Sigmoid colon (tissue), 7 donors: ENCODE measurements around the gene RPN2. TPM values are rescaled to one million over a fixed set of nuclear protein-coding genes. Genes with fewer than 3 reads are reported as not detected.

Experiments used
- DNase-seq: peaks from one replicate; pipeline ENCODE4 v3.0.0-alpha.2; 2019
- H3K27ac ChIP-seq, 4 donors: fragments of 200-600 bp; sonication (generic); one replicate each; pipeline ENCODE4 v1.5.1; 2016 to 2019; ENCODE audit warnings: mild to moderate bottlenecking in 1 of 4
- H3K27me3 ChIP-seq, 3 donors: fragments of 200-600 bp; sonication (generic); one replicate each; pipeline ENCODE4 v1.5.1; 2019; ENCODE audit warnings: mild to moderate bottlenecking in 1 of 3
- H3K36me3 ChIP-seq, 4 donors: fragments of 200-600 bp; sonication (generic); one replicate each; pipeline ENCODE4 v1.5.1; 2016 to 2019
- H3K4me1 ChIP-seq, 4 donors: fragments of 200-600 bp; sonication (generic); one replicate each; pipeline ENCODE4 v1.5.1; 2017 to 2019
- H3K4me3 ChIP-seq, 4 donors: fragments of 200-600 bp; sonication (generic); one replicate each; pipeline ENCODE4 v1.5.1; 2017 to 2019; ENCODE audit warnings: mild to moderate bottlenecking in 2 of 4, moderate library complexity in 1 of 4
- H3K9me3 ChIP-seq, 4 donors: fragments of 200-600 bp in 3 of 4; sonication (generic) in 3 of 4; one replicate each; pipeline versions ENCODE4 v1.5.1 to v1.6.1; 2013 to 2019
- EP300 ChIP-seq, 4 donors: sonication (generic); formaldehyde crosslinking; IDR thresholded peaks; one replicate each; pipeline ENCODE4 v1.6.1; 2017; ENCODE audit warnings: antibody characterized with exemption in 4 of 4
- POLR2A ChIP-seq, 2 donors: fragments of 450-650 bp; IDR thresholded peaks; one replicate each; pipeline ENCODE4 v1.6.1; 2016; ENCODE audit warnings: antibody characterized with exemption in 2 of 2, mild to moderate bottlenecking in 2 of 2, moderate library complexity in 2 of 2
- POLR2AphosphoS5 ChIP-seq, 4 donors: sonication (generic); formaldehyde crosslinking; IDR thresholded peaks; one replicate each; pipeline ENCODE4 v1.6.1; 2017; ENCODE audit warnings: antibody characterized with exemption in 4 of 4
- WGBS, 2 donors: extraction: QIAGEN DNeasy Blood & Tissue Kit; methylation state at CpG; one replicate each; pipeline ENCODE4 v1.1.7; 2013; 5-methylcytosine and 5-hydroxymethylcytosine counted together
- intact Hi-C: fragments of 100-400 bp; cut with DNase I; formaldehyde crosslinking; loops from one replicate; pipeline ENCODE4 v1.15.1; 2023
- polyA plus RNA-seq, 3 donors: library from polyadenylated mRNA; stranded (reverse); fragments of 200-250 nt; gene quantifications; one replicate each; pipeline ENCODE4 v1.2.3, GENCODE V29; 2013
- total RNA-seq, 4 donors: library from RNA; depleted of rRNA; stranded (reverse); fragments of >200 nt; gene quantifications; one replicate each; pipeline ENCODE4 v1.1.0, GENCODE V29; 2016
- TF ChIP-seq, protein P1 (sequence below), 4 experiments: fragments of 450-650 bp in 3 of 4; fragments of 200-600 bp in 1 of 4; IDR thresholded peaks; one replicate each; pipeline ENCODE4 v1.5.1; 2016 to 2019; ENCODE audit warnings: antibody characterized with exemption in 4 of 4, mild to moderate bottlenecking in 3 of 4, moderate library complexity in 2 of 4
- donor health status: healthy with polysubstance abuse.
- donor health status: Bipolar disorder and iron deficiency.
- donor health status: healthy.

RPN2 gene
- total and polyA plus RNA-seq, 7 donors, result 21.6 to 142 (median 72.8) TPM

DNA sequence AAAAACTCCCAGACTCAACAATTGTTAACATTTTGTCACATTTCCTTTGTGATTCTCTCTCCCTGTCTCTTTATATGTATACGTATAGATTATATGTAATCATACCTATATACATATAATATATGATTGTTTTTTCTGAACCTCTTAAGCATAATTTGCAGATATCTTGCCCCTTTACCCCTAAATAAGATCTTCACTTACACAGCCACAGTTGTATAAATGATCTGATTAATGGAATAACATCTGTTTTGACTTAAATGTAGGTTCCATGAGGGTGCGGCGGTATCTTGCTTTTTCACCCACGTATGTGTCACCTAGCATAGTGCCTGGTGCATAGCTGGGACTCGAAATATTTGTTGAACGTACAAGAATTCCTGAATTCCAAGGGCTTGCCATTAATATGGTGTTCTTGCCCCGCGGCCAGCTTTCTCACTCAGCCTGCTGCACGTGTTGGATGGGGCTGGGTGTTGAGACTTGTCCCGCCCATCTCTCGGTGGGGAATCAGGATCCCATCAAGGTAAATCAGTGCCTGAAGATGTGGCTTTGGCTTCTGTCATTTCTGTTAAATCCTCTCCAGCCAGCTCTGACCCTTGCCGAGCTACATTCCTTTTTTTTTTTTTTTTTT lies 99.9 kb downstream of the RPN2 start:
- Histone ChIP-seq H3K9me3 (no peaks in the 10 kb centered on the region), H3K27me3 (no peaks in the 10 kb centered on the region), H3K36me3 (no peaks in the 10 kb centered on the region), H3K27ac (no peak overlapping the region), H3K4me3 (no peak overlapping the region), H3K4me1 (peaks cover 5 to 21% (median 16%) of the 10 kb centered on the region in 4 donors)
- intact Hi-C loops, result no loop called here
- no peak for DNase-seq
- TF ChIP-seq POLR2A (IDR thresholded peaks at IDR 0.05) (no peak), POLR2AphosphoS5 (IDR thresholded peaks at IDR 0.05) (no peak), EP300 (IDR thresholded peaks at IDR 0.05) (no peak)
- TF ChIP-seq, protein P1, sequence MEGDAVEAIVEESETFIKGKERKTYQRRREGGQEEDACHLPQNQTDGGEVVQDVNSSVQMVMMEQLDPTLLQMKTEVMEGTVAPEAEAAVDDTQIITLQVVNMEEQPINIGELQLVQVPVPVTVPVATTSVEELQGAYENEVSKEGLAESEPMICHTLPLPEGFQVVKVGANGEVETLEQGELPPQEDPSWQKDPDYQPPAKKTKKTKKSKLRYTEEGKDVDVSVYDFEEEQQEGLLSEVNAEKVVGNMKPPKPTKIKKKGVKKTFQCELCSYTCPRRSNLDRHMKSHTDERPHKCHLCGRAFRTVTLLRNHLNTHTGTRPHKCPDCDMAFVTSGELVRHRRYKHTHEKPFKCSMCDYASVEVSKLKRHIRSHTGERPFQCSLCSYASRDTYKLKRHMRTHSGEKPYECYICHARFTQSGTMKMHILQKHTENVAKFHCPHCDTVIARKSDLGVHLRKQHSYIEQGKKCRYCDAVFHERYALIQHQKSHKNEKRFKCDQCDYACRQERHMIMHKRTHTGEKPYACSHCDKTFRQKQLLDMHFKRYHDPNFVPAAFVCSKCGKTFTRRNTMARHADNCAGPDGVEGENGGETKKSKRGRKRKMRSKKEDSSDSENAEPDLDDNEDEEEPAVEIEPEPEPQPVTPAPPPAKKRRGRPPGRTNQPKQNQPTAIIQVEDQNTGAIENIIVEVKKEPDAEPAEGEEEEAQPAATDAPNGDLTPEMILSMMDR (IDR thresholded peaks at IDR 0.05), result no peak
- 92 to 94% methylated on average over 12 of the region's 12 CpGs for WGBS, 2 donors

DNA sequence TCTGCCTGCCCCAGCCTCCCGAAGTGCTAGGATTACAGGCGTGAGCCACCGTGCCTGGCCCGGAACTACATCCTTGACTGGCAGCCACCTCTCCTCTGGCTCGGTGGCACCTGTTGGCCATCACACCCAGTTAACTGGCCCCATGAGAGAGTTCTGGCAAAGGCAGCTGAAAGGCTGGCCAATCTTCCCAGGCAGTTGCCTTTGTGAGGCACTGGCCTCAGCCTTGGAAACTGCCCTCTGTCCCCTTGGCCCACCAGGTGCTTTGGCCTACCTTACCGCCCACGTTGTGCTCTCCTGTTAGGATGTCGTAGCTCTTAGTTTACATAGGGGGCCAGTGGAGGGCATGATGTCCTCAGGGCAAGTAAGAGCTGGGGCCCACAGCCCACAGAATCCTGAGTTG lies 100.7 kb downstream of the RPN2 start:
- no peak for DNase-seq
- Histone ChIP-seq H3K36me3 (no peaks in the 10 kb centered on the region), H3K27ac (no peak overlapping the region), H3K4me3 (no peak overlapping the region), H3K9me3 (no peaks in the 10 kb centered on the region), H3K4me1 (peaks cover 5 to 21% (median 16%) of the 10 kb centered on the region in 4 donors), H3K27me3 (no peaks in the 10 kb centered on the region)
- WGBS, 2 donors, result 71 to 77% methylated on average over 8 of the region's 8 CpGs
- intact Hi-C loops, result no loop called here
- TF ChIP-seq, protein P1 (IDR thresholded peaks at IDR 0.05), result no peak
- TF ChIP-seq EP300 (IDR thresholded peaks at IDR 0.05) (no peak), POLR2A (IDR thresholded peaks at IDR 0.05) (no peak), POLR2AphosphoS5 (IDR thresholded peaks at IDR 0.05) (no peak)

DNA sequence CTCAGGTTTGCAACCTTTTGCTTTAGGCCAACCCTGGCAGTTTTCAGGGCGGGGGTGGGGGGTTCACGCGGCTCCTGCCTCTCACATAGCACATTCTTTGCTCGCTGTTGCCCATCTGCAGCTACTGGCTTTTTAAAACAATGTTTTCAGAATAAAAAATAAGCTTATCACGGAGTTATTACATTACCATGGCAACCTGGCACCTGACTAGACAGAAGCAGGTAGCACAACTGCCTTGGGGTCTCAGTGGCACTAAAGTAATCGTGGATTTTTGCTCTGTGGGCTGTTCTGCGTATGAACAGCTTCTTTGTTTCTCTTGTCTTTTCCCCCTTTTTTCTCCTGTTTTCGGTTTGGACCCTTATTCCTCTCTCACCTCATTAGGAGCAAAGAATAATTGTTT lies 101.3 kb downstream of the RPN2 start:
- 88 to 92% methylated on average over 8 of the region's 8 CpGs for WGBS, 2 donors
- TF ChIP-seq EP300 (IDR thresholded peaks at IDR 0.05), result no peak
- no peak for TF ChIP-seq POLR2AphosphoS5 (IDR thresholded peaks at IDR 0.05)
- TF ChIP-seq POLR2A (IDR thresholded peaks at IDR 0.05), result no peak
- TF ChIP-seq, protein P1 (IDR thresholded peaks at IDR 0.05), result no peak
- Histone ChIP-seq H3K27me3 (no peaks in the 10 kb centered on the region), H3K4me1 (peaks cover 5 to 21% (median 16%) of the 10 kb centered on the region in 4 donors), H3K36me3 (no peaks in the 10 kb centered on the region), H3K4me3 (no peak overlapping the region), H3K27ac (no peak overlapping the region), H3K9me3 (no peaks in the 10 kb centered on the region)
- intact Hi-C loops, result no loop called here
- DNase-seq, result no peak

DNA sequence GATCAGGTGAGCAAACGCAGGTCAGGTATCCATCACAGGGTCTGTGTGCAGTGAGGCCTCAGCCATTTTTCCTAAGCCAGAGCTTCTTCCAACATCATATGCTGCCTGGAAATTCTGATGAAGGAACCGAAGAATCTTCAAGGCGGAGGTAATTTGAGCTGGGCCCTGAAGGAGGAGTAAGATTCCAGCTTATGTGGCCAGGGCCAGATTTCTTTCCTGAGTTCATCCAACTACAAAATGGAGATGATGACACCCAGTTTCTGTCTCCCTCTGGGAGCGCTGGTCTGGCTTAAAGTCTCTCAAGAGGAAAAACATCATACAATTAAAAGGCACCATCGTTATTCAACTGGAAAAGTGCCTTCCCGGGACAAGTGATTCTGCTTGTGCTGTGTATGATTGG lies 103.4 kb downstream of the RPN2 start:
- TF ChIP-seq POLR2A (IDR thresholded peaks at IDR 0.05), result no peak
- TF ChIP-seq POLR2AphosphoS5 (IDR thresholded peaks at IDR 0.05), result peak in 2 of 4 donors; percentile 45 to 49
- no peak for TF ChIP-seq EP300 (IDR thresholded peaks at IDR 0.05)
- TF ChIP-seq, protein P1 (IDR thresholded peaks at IDR 0.05), result peak; percentile 62 to 82 (median 66)
- intact Hi-C loops, result loop anchor here (1.0 to 2.0 kb wide), 2 partner anchors 102 to 244 kb away; partner anchors contain the start of gene BLCAP
- peak overlapping the region; percentile 34 to 71 (median 67) for H3K27ac ChIP-seq

More for the DNA sequence above, 103.4 kb downstream of the RPN2 start:
- Histone ChIP-seq H3K27me3 (no peaks in the 10 kb centered on the region), H3K4me3 (no peak overlapping the region), H3K4me1 (peaks cover 0 to 9% (median 4%) of the 10 kb centered on the region in 4 donors), H3K36me3 (no peaks in the 10 kb centered on the region), H3K9me3 (no peaks in the 10 kb centered on the region)
- 80 to 86% methylated on average over 6 of the region's 6 CpGs for WGBS, 2 donors
- peak; percentile 82 for DNase-seq
